ENCODE results near the gene PBXIP1.

Gene PBXIP1

GRCh38 chr1:154934358-154934948, 21.4 kb downstream of the PBXIP1 start:
- Histone ChIP-seq H3K27me3 (replicated peaks) (no peaks in the 10 kb centered on the region), H3K36me3 (replicated peaks) (no peaks in the 10 kb centered on the region), H3K27ac (no peak overlapping the region), H3K4me3 (ENCODE audit: low read depth, low read length) (no peak overlapping the region)
- in situ Hi-C loops (cut with HindIII; ENCODE audit: low pct_ligation_motif_present, low sequenced_read_pairs) = no loop called here
- TF ChIP-seq, protein P1, sequence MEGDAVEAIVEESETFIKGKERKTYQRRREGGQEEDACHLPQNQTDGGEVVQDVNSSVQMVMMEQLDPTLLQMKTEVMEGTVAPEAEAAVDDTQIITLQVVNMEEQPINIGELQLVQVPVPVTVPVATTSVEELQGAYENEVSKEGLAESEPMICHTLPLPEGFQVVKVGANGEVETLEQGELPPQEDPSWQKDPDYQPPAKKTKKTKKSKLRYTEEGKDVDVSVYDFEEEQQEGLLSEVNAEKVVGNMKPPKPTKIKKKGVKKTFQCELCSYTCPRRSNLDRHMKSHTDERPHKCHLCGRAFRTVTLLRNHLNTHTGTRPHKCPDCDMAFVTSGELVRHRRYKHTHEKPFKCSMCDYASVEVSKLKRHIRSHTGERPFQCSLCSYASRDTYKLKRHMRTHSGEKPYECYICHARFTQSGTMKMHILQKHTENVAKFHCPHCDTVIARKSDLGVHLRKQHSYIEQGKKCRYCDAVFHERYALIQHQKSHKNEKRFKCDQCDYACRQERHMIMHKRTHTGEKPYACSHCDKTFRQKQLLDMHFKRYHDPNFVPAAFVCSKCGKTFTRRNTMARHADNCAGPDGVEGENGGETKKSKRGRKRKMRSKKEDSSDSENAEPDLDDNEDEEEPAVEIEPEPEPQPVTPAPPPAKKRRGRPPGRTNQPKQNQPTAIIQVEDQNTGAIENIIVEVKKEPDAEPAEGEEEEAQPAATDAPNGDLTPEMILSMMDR (IDR thresholded peaks at IDR 0.05; ENCODE audit: low read depth, low read length, missing control alignments) = no peak
- DNase-seq = no peak

GRCh38 chr1:154931940-154932487, 23.9 kb downstream of the PBXIP1 start:
- no peak overlapping the region for H3K4me3 ChIP-seq (ENCODE audit: low read depth, low read length)
- H3K27ac ChIP-seq = no peak overlapping the region
- no peaks in the 10 kb centered on the region for H3K36me3 ChIP-seq (replicated peaks)
- no peaks in the 10 kb centered on the region for H3K27me3 ChIP-seq (replicated peaks)
- TF ChIP-seq, protein P1 (IDR thresholded peaks at IDR 0.05; ENCODE audit: low read depth, low read length, missing control alignments) = no peak
- no peak for DNase-seq
- in situ Hi-C loops (cut with HindIII; ENCODE audit: low pct_ligation_motif_present, low sequenced_read_pairs) = no loop called here

DNA sequence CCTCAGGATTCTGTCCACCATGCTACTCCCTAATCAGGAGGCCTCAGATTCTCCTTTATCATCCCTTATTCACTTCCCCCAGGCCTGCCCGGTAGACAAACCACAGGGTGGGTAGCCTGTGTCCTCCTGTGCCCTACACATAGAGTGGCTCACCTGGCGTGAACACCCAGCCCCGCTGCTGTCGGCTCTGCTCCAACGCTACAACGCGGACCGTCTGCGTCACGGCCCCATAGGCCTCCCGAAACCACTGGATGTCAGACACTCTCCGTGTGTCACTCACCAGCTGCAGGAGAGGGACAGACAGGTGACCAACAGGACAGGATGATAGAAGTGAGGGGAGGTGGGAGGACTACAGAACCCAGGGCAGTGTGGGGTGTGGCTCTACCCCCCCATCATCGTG, 29.7 kb downstream of the PBXIP1 start:
- no peak overlapping the region for H3K27ac ChIP-seq
- no peak overlapping the region for H3K4me3 ChIP-seq (ENCODE audit: low read depth, low read length)
- no peaks in the 10 kb centered on the region for H3K27me3 ChIP-seq (replicated peaks)
- peaks cover 6% of the 10 kb centered on the region for H3K36me3 ChIP-seq (replicated peaks)
- TF ChIP-seq, protein P1 (IDR thresholded peaks at IDR 0.05; ENCODE audit: low read depth, low read length, missing control alignments) = no peak
- in situ Hi-C loops (cut with HindIII; ENCODE audit: low pct_ligation_motif_present, low sequenced_read_pairs) = no loop called here
- no peak for DNase-seq

DNA sequence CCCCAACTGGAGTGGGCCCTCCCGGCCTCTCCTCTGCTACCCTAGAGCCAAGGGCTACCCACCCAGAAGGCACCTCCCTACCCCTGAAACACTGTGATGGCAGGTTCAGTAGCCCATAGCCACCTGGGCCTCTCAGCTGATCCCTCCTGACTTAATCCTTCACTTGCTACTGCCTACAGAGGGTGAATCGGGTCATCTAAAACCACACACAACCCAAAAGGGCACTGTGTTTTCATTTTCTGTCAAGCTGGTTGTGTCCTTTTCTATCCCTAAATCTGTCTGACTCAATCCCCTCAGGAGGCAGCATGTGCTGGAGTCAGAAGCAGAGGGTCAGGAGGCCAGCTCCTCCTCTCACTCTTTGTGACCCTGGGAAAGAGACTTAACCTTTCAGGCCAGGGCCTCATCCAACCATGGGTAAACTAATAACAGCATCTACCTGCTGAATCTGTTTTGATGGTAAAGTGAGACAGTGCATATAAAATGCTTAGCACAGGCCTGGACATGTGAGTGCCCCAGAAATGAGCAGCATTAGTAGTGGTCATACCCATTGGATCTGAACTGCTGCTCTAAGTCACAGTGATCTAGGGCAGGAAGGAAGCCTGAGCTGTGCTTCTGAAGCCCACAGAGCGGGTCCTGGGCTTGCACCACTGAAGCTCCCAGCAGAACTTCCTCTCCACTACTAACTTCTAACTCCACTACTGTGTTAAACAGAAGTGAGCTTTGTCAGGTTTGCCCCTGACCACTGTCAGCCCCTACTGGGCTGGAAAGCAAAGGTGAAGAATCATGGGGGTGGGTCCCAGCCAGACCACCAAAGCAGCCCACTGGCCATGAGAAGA, 30.3 kb downstream of the PBXIP1 start:
- Histone ChIP-seq H3K36me3 (replicated peaks) (peaks cover 6% of the 10 kb centered on the region), H3K27me3 (replicated peaks) (no peaks in the 10 kb centered on the region), H3K4me3 (ENCODE audit: low read depth, low read length) (no peak overlapping the region), H3K27ac (no peak overlapping the region)
- TF ChIP-seq, protein P1 (IDR thresholded peaks at IDR 0.05; ENCODE audit: low read depth, low read length, missing control alignments) = no peak
- no peak for DNase-seq
- in situ Hi-C loops (cut with HindIII; ENCODE audit: low pct_ligation_motif_present, low sequenced_read_pairs) = no loop called here

DNA sequence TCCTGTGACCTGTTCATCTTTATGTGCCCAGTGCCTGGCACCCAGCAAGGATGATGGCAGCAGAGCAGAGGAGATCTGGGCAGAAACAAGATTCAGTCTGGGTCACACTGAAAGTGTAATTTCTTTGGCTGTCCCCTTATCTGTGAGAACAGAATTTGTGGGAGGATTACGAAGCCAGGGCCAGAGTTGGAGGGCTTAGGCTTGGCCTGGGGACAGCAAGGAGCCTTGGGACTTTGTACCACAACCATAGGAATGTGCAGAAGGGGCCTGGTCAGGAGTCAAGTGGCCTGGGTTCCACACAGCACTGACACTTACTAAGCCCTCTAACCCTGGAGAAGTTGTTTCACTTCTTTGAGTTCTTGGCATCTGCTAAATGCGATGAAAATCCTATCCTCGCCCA, 32.2 kb downstream of the PBXIP1 start:
- H3K36me3 ChIP-seq (replicated peaks) = peaks cover 6% of the 10 kb centered on the region
- TF ChIP-seq, protein P1 (IDR thresholded peaks at IDR 0.05; ENCODE audit: low read depth, low read length, missing control alignments) = no peak
- no peak overlapping the region for H3K4me3 ChIP-seq (ENCODE audit: low read depth, low read length)
- in situ Hi-C loops (cut with HindIII; ENCODE audit: low pct_ligation_motif_present, low sequenced_read_pairs) = no loop called here
- no peak for DNase-seq
- H3K27ac ChIP-seq = no peak overlapping the region
- no peaks in the 10 kb centered on the region for H3K27me3 ChIP-seq (replicated peaks)

Measured in brain microvascular endothelial cell (primary cell).